K562 (cell line): ENCODE data around the gene UBR4. TPM values are rescaled to one million over a fixed set of nuclear protein-coding genes. Genes with fewer than 3 reads are reported as not detected.

ENCODE experiments used
- ATAC-seq: fragments of 200-7000 bp; cut with Tn5 transposase; 3 replicates; pipeline ENCODE4 v1.9.1; 2020; ENCODE audit warnings: moderate library complexity
- BruUV-seq: library from RNA; stranded (reverse); fragments of 400-500 nt; replicated peaks from 2 replicates; lab custom pipeline; 2021; lab: Mats Ljungman, UMichigan
- CTCF ChIA-PET: fragments of 300-600 bp; formaldehyde crosslinking; extraction: SDS; loops from one replicate; lab custom pipeline; 2021; ENCODE audit warnings: low intra/inter-chr PET ratio; lab: Yijun Ruan, JAX
- POLR2A ChIA-PET: fragments of 300-600, 350-650 bp; sonication (Branson Sonifier 250); formaldehyde crosslinking; extraction: SDS; loops from one replicate; lab custom pipeline; 2021; ENCODE audit warnings: antibody characterized with exemption, inconsistent platforms; lab: Yijun Ruan, JAX
- DNase-seq, 4 experiments: peaks; one replicate each; pipeline versions ENCODE4 v3.0.0 to v3.0.0-alpha.2; 2011 to 2018; ENCODE audit warnings: low spot score in 3 of 4, mixed read lengths in 3 of 4; ENCODE audit errors: extremely low read depth in 1 of 4
- FAIRE-seq: peaks from 2 replicates; lab custom pipeline; 2011; peaks lifted over from hg19 to GRCh38; lab: Jason Lieb, UNC
- H2AFZ ChIP-seq: 2 replicates; pipeline ENCODE4 v1.6.0; 2011; ENCODE audit warnings: low read depth, low read length, control low read depth, inconsistent platforms
- H3K27ac ChIP-seq: fragments of 200-600 bp; 3 replicates; pipeline ENCODE4 v1.8.0; 2011; ENCODE audit warnings: low read depth, mild to moderate bottlenecking, control low read depth, inconsistent platforms, low read length, moderate library complexity, mixed read lengths; ENCODE audit errors: extremely low read depth
- H3K27me3 ChIP-seq, 2 experiments: fragments of 300-600 bp in 1 of 2; 2 replicates in 1 of 2; 3 replicates in 1 of 2; pipeline versions ENCODE4 v1.6.0 to v1.8.0; 2011; ENCODE audit warnings: inconsistent platforms in 2 of 2, low read length in 2 of 2, mild to moderate bottlenecking in 1 of 2, mixed read lengths in 1 of 2, moderate library complexity in 1 of 2; ENCODE audit not compliant: control insufficient read depth in 2 of 2, insufficient read depth in 2 of 2
- H3K36me3 ChIP-seq: fragments of 300-600 bp; 3 replicates; pipeline ENCODE4 v1.8.0; 2011; ENCODE audit warnings: mild to moderate bottlenecking, low read length, inconsistent platforms; ENCODE audit not compliant: control insufficient read depth, insufficient read depth
- H3K4me1 ChIP-seq, 2 experiments: fragments of 200-600 bp in 1 of 2; replicated peaks in 1 of 2; 2 replicates in 1 of 2; 3 replicates in 1 of 2; pipeline versions ENCODE4 v1.5.1 to v1.8.0; 2011; ENCODE audit warnings: inconsistent platforms in 2 of 2, low read length in 2 of 2, mild to moderate bottlenecking in 1 of 2, mixed read lengths in 1 of 2, moderate library complexity in 1 of 2; ENCODE audit not compliant: control insufficient read depth in 2 of 2, insufficient read depth in 2 of 2
- H3K4me2 ChIP-seq: 2 replicates; pipeline ENCODE4 v1.6.1; 2011; ENCODE audit warnings: low read length, control low read depth, inconsistent platforms, mixed read lengths; ENCODE audit not compliant: insufficient read depth
- H3K4me3 ChIP-seq: fragments of 200-600 bp; sonication (generic), shearing (Covaris generic); 2 replicates; pipeline ENCODE4 v1.5.1; 2016; ENCODE audit warnings: control low read depth, inconsistent platforms
- H3K79me2 ChIP-seq: fragments of 200-600 bp; 3 replicates; pipeline ENCODE4 v1.8.0; 2011; ENCODE audit warnings: low read length, inconsistent platforms; ENCODE audit not compliant: control insufficient read depth, insufficient read depth
- H3K9ac ChIP-seq, 2 experiments: 2 replicates each; pipeline versions ENCODE4 v1.6.0 to v1.6.1; 2011; ENCODE audit warnings: low read depth in 2 of 2, low read length in 2 of 2, control low read depth in 1 of 2, inconsistent platforms in 1 of 2, mild to moderate bottlenecking in 1 of 2, mixed read lengths in 1 of 2; ENCODE audit not compliant: insufficient read depth in 1 of 2
- H3K9me1 ChIP-seq: one replicate; pipeline ENCODE4 v1.6.0; 2011; ENCODE audit warnings: inconsistent platforms, mild to moderate bottlenecking, low read length, moderate library complexity; ENCODE audit not compliant: control insufficient read depth, insufficient read depth
- H3K9me3 ChIP-seq: replicated peaks from 2 replicates; pipeline ENCODE4 v1.5.1; 2011; ENCODE audit warnings: low read depth, low read length, inconsistent platforms; ENCODE audit not compliant: control insufficient read depth, insufficient read depth
- H4K20me1 ChIP-seq: replicated peaks from 2 replicates; pipeline ENCODE4 v1.6.1; 2011; ENCODE audit warnings: low read length, inconsistent platforms, mixed read lengths; ENCODE audit not compliant: control insufficient read depth, insufficient read depth
- BCOR ChIP-seq: fragments of 450-650 bp; IDR thresholded peaks from 2 replicates; pipeline ENCODE4 v1.6.1; 2016
- KDM1A ChIP-seq, 2 experiments: fragments of 450-650 bp; IDR thresholded peaks; 2 replicates each; pipeline ENCODE4 v1.6.1; 2016; ENCODE audit warnings: mild to moderate bottlenecking in 2 of 2
- KDM5B ChIP-seq: fragments of 200-600 bp; sonication (generic); IDR thresholded peaks from 2 replicates; pipeline ENCODE4 v1.6.1; 2012; ENCODE audit warnings: low read depth, mild to moderate bottlenecking, moderate library complexity, low read length, control low read depth, inconsistent platforms; ENCODE audit not compliant: insufficient replicate concordance
- NFIC ChIP-seq: fragments of 450-650 bp; IDR thresholded peaks from 2 replicates; pipeline ENCODE4 v1.6.1; 2017; ENCODE audit warnings: mild to moderate bottlenecking, inconsistent platforms
- RBM25 ChIP-seq: fragments of 200-400 bp; formaldehyde crosslinking; IDR thresholded peaks from 2 replicates; pipeline ENCODE4 v1.6.1; 2018; ENCODE audit warnings: low read length, low read depth, moderate library complexity; ENCODE audit not compliant: severe bottlenecking
- RCOR1 ChIP-seq, 2 experiments: IDR thresholded peaks; 2 replicates each; pipeline ENCODE4 v1.6.1; 2012; ENCODE audit warnings: low read depth in 2 of 2, low read length in 2 of 2, borderline replicate concordance in 1 of 2, improper control_type of control experiment in 1 of 2
- SOX6 ChIP-seq: fragments of 450-650 bp; IDR thresholded peaks from 2 replicates; pipeline ENCODE4 v1.6.1; 2014; ENCODE audit warnings: mild to moderate bottlenecking
- ZFP36 ChIP-seq: fragments of 150-350 bp; IDR thresholded peaks from 2 replicates; pipeline ENCODE4 v1.6.1; 2018; ENCODE audit warnings: low read length, low read depth; ENCODE audit not compliant: partially characterized antibody
- ZNF23 ChIP-seq: fragments of 250-450 bp; sonication (Bioruptor Pico); IDR thresholded peaks from 2 replicates; pipeline ENCODE4 v1.4.0; 2020; ENCODE audit warnings: mild to moderate bottlenecking
- WGBS: fragments of 100-300 bp; shearing (Covaris generic); methylation state at CpG from one replicate; pipeline ENCODE4 v1.1.6; 2016; ENCODE audit warnings: low coverage, mixed read lengths; ENCODE audit not compliant: insufficient coverage; ENCODE audit errors: missing lambda C conversion rate; 5-methylcytosine and 5-hydroxymethylcytosine counted together
- in situ Hi-C: fragments of 300-500 bp; cut with MboI; formaldehyde crosslinking; loops from 4 replicates; pipeline ENCODE4 v1.15.0; 2018; ENCODE audit warnings: inconsistent platforms, mixed read lengths
- intact Hi-C: fragments of 100-400 bp; cut with micrococcal nuclease; formaldehyde crosslinking; loops from 2 replicates; pipeline ENCODE4 v1.14.2; 2022
- polyA plus RNA-seq, 8 experiments: library from polyadenylated mRNA; depleted of rRNA in 4 of 8; stranded (reverse) in 5 of 8; unstranded in 3 of 8; fragments of >200 nt; fragmentation: Nextera tagmentation in 2 of 8; fragmentation: Illumina TruSeq in 1 of 8; extraction: Ambion mirVana in 2 of 8; extraction: Trizol in 1 of 8; gene quantifications; 2 replicates each; pipeline versions ENCODE4 v1.2.1 to v1.2.3, GENCODE V29; 2011 to 2014; ENCODE audit warnings: inconsistent platforms in 1 of 8, missing spikeins in 1 of 8
- total RNA-seq, 7 experiments: library from RNA; depleted of rRNA in 6 of 7; stranded (reverse); fragments of >200 nt in 6 of 7; fragmentation: Illumina TruSeq in 2 of 7; extraction: Trizol in 2 of 7; gene quantifications; 2 replicates each; pipeline versions ENCODE4 v1.2.1 to v1.2.3, GENCODE V29; 2011 to 2021; ENCODE audit warnings: low replicate concordance in 1 of 7
- TF ChIP-seq, protein P1 (sequence below): fragments of 450-650 bp; formaldehyde crosslinking; IDR thresholded peaks from 2 replicates; pipeline ENCODE4 v1.4.0; 2020; ENCODE audit warnings: mild to moderate bottlenecking, mixed read lengths
- TF ChIP-seq, protein P2 (sequence below): sonication (generic); formaldehyde crosslinking; IDR thresholded peaks from 2 replicates; pipeline ENCODE4 v1.5.0; 2020; ENCODE audit warnings: missing genetic modification reagents
- TF ChIP-seq, protein P3 (sequence below): sonication (generic); formaldehyde crosslinking; IDR thresholded peaks from 2 replicates; pipeline ENCODE4 v1.8.0; 2022; ENCODE audit warnings: missing genetic modification reagents, mild to moderate bottlenecking, moderate library complexity, borderline replicate concordance
- TF ChIP-seq, protein P4 (sequence below): fragments of 250-450 bp; sonication (Bioruptor Pico); IDR thresholded peaks from 2 replicates; pipeline ENCODE4 v1.4.0; 2020; ENCODE audit warnings: mild to moderate bottlenecking, moderate library complexity
- TF ChIP-seq, protein P5 (sequence below): sonication (generic); formaldehyde crosslinking; IDR thresholded peaks from 2 replicates; pipeline ENCODE4 v1.9.0; 2022; ENCODE audit warnings: mild to moderate bottlenecking, missing genetic modification reagents

The UBR4 gene
- total and polyA plus RNA-seq, 9 of the 15 experiments (the other 6 are each of a cell fraction or from before 2014, with no cell fraction given): 55.4 to 277 (median 123) TPM

DNA sequence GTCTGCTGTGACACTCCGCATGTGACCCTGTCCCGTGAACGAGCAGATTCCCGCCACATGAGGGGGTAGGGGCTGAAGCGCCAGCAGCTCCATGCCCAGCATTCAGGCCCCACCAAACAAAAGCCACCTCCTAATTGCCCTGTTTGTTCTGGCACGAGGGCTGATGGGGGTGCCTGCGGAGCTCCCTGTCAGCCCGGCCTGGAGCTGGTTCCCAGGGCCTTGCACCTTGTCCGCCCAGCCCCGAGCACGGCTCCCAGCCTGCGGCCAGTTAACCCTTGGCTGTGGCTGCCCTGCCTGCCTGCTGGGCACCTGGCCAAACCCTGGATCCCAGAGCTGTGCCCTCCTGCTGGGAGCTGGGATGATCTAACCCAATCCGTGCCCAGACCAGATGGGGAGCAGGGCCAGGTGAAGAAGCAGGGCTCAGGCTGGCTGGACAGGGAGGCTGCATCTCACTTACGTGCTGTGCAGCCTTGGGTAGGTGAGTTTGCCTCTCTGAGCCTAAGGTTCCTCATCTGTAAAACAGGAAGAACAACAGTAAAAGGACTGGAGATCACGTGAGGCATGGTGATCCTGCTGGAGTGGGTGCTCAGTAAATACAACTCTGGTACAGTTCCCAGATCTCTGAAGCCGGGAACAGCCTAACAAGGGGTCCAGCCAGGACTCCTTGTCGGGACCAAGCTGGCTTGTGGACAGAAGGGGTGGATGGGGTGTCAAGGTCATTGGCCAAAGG lies 142.7 kb downstream of the UBR4 start:
- ChIA-PET CTCF (no interaction called here), POLR2A (interaction anchor here (0.6 to 0.7 kb wide), 2 partner anchors 15 to 30 kb away, joined by 3 to 4 read pairs; no protein-coding TSS in a partner anchor)
- Histone ChIP-seq H3K9me3 (no peaks in the 10 kb centered on the region), H3K4me3 (no peak overlapping the region), H2AFZ (no peak overlapping the region), H3K36me3 (no peaks in the 10 kb centered on the region), H3K9ac (no peak overlapping the region), H3K9me1 (no peaks in the 10 kb centered on the region), H3K79me2 (no peaks in the 10 kb centered on the region), H3K4me2 (no peak overlapping the region), H4K20me1 (0 out of 2 replicates have a peak, but pooled peaks cover 22% of the 10 kb centered on the region), H3K27ac (no peak overlapping the region), H3K27me3 (peaks cover 20 to 65% of the 10 kb centered on the region in 2 experiments; a peak in 4 of 5 replicates), H3K4me1 (peaks cover 0 to 29% of the 10 kb centered on the region in 2 experiments; a peak in 3 of 5 replicates)
- TF ChIP-seq, protein P1, sequence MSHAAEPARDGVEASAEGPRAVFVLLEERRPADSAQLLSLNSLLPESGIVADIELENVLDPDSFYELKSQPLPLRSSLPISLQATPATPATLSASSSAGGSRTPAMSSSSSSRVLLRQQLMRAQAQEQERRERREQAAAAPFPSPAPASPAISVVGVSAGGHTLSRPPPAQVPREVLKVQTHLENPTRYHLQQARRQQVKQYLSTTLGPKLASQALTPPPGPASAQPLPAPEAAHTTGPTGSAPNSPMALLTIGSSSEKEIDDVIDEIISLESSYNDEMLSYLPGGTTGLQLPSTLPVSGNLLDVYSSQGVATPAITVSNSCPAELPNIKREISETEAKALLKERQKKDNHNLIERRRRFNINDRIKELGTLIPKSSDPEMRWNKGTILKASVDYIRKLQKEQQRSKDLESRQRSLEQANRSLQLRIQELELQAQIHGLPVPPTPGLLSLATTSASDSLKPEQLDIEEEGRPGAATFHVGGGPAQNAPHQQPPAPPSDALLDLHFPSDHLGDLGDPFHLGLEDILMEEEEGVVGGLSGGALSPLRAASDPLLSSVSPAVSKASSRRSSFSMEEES (CRISPR knock-in tag): peak; percentile 56
- peak; percentile 79 for TF ChIP-seq BCOR
- TF ChIP-seq NFIC: peak; percentile 76
- peak; percentile 61 for TF ChIP-seq RBM25
- TF ChIP-seq, protein P2, sequence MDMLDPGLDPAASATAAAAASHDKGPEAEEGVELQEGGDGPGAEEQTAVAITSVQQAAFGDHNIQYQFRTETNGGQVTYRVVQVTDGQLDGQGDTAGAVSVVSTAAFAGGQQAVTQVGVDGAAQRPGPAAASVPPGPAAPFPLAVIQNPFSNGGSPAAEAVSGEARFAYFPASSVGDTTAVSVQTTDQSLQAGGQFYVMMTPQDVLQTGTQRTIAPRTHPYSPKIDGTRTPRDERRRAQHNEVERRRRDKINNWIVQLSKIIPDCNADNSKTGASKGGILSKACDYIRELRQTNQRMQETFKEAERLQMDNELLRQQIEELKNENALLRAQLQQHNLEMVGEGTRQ (CRISPR knock-in tag): peak; percentile 23; the same call in 1 of the 2 replicates
- TF ChIP-seq, protein P3, sequence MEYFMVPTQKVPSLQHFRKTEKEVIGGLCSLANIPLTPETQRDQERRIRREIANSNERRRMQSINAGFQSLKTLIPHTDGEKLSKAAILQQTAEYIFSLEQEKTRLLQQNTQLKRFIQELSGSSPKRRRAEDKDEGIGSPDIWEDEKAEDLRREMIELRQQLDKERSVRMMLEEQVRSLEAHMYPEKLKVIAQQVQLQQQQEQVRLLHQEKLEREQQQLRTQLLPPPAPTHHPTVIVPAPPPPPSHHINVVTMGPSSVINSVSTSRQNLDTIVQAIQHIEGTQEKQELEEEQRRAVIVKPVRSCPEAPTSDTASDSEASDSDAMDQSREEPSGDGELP: no peak
- TF ChIP-seq, protein P4, sequence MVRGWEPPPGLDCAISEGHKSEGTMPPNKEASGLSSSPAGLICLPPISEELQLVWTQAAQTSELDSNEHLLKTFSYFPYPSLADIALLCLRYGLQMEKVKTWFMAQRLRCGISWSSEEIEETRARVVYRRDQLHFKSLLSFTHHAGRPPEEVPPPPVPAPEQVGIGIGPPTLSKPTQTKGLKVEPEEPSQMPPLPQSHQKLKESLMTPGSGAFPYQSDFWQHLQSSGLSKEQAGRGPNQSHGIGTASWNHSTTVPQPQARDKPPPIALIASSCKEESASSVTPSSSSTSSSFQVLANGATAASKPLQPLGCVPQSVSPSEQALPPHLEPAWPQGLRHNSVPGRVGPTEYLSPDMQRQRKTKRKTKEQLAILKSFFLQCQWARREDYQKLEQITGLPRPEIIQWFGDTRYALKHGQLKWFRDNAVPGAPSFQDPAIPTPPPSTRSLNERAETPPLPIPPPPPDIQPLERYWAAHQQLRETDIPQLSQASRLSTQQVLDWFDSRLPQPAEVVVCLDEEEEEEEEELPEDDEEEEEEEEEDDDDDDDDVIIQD (CRISPR knock-in tag): no peak
- TF ChIP-seq SOX6: no peak
- peak; percentile 88 for TF ChIP-seq ZFP36
- TF ChIP-seq ZNF23 (CRISPR knock-in tag): no peak
- 0 out of 4 replicates have a peak, but pooled peaks of 1 of the 2 experiments have one; percentile 10 for TF ChIP-seq RCOR1 (IDR thresholded peaks at IDR 0.05; ENCODE audit: borderline replicate concordance in 1 of 2, low read depth in 2 of 2, low read length in 2 of 2)
- TF ChIP-seq, protein P5, sequence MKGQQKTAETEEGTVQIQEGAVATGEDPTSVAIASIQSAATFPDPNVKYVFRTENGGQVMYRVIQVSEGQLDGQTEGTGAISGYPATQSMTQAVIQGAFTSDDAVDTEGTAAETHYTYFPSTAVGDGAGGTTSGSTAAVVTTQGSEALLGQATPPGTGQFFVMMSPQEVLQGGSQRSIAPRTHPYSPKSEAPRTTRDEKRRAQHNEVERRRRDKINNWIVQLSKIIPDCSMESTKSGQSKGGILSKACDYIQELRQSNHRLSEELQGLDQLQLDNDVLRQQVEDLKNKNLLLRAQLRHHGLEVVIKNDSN: peak; percentile 68
- TF ChIP-seq KDM1A (IDR thresholded peaks at IDR 0.05): peak in 1 of 2 experiments; percentile 21; a peak in 1 of 4 replicates
- TF ChIP-seq KDM5B: no peak
- DNase-seq (no peak), ATAC-seq (no peak), FAIRE-seq (no peak)
- no TSS peak for BruUV-seq
- 18% methylated on average over 17 of the region's 17 CpGs for WGBS
- in situ Hi-C loops (loop anchor here (10.0 kb wide), 1 partner anchor 587 kb away; no protein-coding TSS in a partner anchor), intact Hi-C loops (loop anchor here (5.0 kb wide), 1 partner anchor 145 kb away; no protein-coding TSS in a partner anchor)
